Mesothelial cell of epicardium (in vitro differentiated cells): ENCODE measurements around the gene GGPS1. TPM values are rescaled to one million over a fixed set of nuclear protein-coding genes. Genes with fewer than 3 reads are reported as not detected.

Experiments used
- DNase-seq, 2 experiments: peaks; one replicate each; pipeline ENCODE4 v3.0.0; 2021; ENCODE audit warnings: low spot score in 2 of 2; ENCODE audit not compliant: unreplicated experiment in 2 of 2
- H3K27ac Mint-ChIP-seq: 2 replicates; pipeline ENCODE4 v1.8.0; 2021; ENCODE audit warnings: mixed read lengths
- H3K27me3 Mint-ChIP-seq: 2 replicates; pipeline ENCODE4 v1.8.0; 2021; ENCODE audit warnings: low read depth, mixed read lengths
- H3K36me3 Mint-ChIP-seq: 2 replicates; pipeline ENCODE4 v1.8.0; 2021; ENCODE audit warnings: mixed read lengths
- H3K4me1 Mint-ChIP-seq: 2 replicates; pipeline ENCODE4 v1.8.0; 2021; ENCODE audit warnings: mixed read lengths
- H3K4me3 Mint-ChIP-seq: 2 replicates; pipeline ENCODE4 v1.8.0; 2021; ENCODE audit warnings: mild to moderate bottlenecking, moderate library complexity, mixed read lengths
- H3K9me3 Mint-ChIP-seq: 2 replicates; pipeline ENCODE4 v1.8.0; 2021; ENCODE audit warnings: mixed read lengths
- total RNA-seq: library from RNA; stranded (reverse); gene quantifications from 3 replicates; pipeline ENCODE4 v1.2.1, GENCODE V29; 2021
- TF ChIP-seq, protein P1 (sequence below): fragments of 200-600 bp; sonication (generic); IDR thresholded peaks from one replicate; pipeline ENCODE4 v1.5.0; 2021; ENCODE audit warnings: antibody characterized with exemption; ENCODE audit not compliant: unreplicated experiment

The GGPS1 gene
- total RNA-seq, 1 donor from 2014 or later: 25.9 TPM

GRCh38 chr1:235292790-235293189 lies 35.6 kb upstream of the GGPS1 start:
- TF ChIP-seq, protein P1, sequence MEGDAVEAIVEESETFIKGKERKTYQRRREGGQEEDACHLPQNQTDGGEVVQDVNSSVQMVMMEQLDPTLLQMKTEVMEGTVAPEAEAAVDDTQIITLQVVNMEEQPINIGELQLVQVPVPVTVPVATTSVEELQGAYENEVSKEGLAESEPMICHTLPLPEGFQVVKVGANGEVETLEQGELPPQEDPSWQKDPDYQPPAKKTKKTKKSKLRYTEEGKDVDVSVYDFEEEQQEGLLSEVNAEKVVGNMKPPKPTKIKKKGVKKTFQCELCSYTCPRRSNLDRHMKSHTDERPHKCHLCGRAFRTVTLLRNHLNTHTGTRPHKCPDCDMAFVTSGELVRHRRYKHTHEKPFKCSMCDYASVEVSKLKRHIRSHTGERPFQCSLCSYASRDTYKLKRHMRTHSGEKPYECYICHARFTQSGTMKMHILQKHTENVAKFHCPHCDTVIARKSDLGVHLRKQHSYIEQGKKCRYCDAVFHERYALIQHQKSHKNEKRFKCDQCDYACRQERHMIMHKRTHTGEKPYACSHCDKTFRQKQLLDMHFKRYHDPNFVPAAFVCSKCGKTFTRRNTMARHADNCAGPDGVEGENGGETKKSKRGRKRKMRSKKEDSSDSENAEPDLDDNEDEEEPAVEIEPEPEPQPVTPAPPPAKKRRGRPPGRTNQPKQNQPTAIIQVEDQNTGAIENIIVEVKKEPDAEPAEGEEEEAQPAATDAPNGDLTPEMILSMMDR: no peak
- peaks cover 9% of the 10 kb centered on the region for H3K4me1 Mint-ChIP-seq
- no peak overlapping the region for H3K4me3 Mint-ChIP-seq
- peaks cover 13% of the 10 kb centered on the region for H3K9me3 Mint-ChIP-seq
- no peak for DNase-seq
- H3K27me3 Mint-ChIP-seq: no peaks in the 10 kb centered on the region
- H3K27ac Mint-ChIP-seq: no peak overlapping the region
- peaks cover 11% of the 10 kb centered on the region for H3K36me3 Mint-ChIP-seq

DNA sequence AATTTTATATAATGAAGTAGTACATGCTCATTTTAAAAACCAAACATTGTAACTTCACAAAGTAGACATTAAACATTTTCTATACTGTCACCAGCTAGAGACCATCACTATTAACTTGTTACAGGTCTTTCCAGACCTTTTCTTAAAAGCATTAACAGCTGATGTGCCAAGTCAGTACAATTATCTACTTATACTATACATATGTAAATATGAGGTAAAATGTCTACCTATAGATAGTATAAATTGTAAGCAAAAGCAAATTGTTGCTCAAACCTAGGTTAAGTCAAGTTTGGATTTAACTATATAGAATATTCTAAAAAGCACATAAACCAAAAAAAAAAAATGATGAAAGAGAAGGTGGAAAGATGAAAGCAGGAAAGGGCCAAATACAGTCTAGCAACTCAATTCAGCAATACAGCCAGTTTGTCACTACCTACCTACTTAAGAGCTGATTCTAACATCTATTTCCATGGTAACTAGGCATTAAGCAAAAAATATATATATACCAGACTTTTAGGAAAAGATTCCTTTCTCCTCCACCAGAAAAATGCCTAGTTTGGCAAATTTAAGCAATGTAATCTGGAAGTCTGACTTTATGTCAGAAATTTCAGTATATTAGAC lies 34.9 kb upstream of the GGPS1 start:
- Mint-ChIP-seq H3K4me3 (no peak overlapping the region), H3K36me3 (peaks cover 13% of the 10 kb centered on the region), H3K4me1 (peaks cover 9% of the 10 kb centered on the region), H3K27ac (no peak overlapping the region), H3K27me3 (no peaks in the 10 kb centered on the region), H3K9me3 (peaks cover 16% of the 10 kb centered on the region)
- no peak for DNase-seq
- TF ChIP-seq, protein P1: no peak

DNA sequence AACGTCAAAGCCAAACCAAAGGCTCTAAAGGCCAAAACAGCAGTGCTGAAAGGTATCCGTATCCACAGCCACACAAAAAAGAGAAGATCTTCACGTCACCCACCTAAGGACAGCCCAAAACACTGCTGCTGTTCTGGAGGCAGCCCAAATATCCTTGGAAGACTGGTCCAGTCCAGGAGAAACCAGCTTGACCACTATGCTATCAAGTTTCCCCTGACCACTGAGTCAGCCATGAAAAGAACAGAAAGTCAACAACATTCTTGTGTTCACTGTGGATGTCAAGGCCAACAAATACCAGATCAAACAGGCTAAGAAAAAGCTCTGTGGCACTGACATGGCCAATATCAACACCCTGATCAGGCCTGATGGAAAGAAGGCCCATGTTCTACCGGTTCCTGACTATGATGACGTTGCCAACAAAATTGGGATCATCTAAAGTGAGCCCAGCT lies 32.4 kb upstream of the GGPS1 start:
- Mint-ChIP-seq H3K9me3 (peaks cover 16% of the 10 kb centered on the region), H3K36me3 (peaks cover 13% of the 10 kb centered on the region), H3K27me3 (no peaks in the 10 kb centered on the region), H3K4me3 (no peak overlapping the region), H3K27ac (no peak overlapping the region), H3K4me1 (peaks cover 7% of the 10 kb centered on the region)
- no peak for DNase-seq
- TF ChIP-seq, protein P1: no peak

- TF ChIP-seq, protein P1: no peak
- Mint-ChIP-seq H3K27me3 (no peaks in the 10 kb centered on the region), H3K4me3 (no peak overlapping the region), H3K9me3 (peaks cover 16% of the 10 kb centered on the region), H3K4me1 (peaks cover 7% of the 10 kb centered on the region), H3K27ac (no peak overlapping the region), H3K36me3 (peaks cover 13% of the 10 kb centered on the region)
- no peak for DNase-seq
Measured at GRCh38 chr1:235296729-235297128, 31.6 kb upstream of the GGPS1 start.

DNA sequence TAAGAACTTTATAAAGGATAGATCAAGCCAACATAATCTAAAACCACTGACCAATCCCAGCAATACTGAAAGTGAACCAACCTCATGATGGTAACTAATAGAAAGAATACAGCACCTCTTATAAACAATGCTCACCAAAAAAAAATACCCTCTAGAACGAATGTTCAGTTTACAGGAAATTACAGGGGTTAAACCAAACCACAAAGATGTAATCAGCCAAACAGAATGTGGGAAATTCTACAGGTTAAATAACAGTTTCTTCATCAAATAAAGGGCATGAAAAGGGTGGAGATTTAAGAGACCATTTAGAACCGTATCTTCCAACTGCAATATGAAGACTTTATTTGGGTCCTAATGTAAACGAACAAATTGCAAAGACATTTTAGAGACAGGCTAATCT lies 30.8 kb upstream of the GGPS1 start:
- Mint-ChIP-seq H3K27me3 (no peaks in the 10 kb centered on the region), H3K27ac (no peak overlapping the region), H3K36me3 (peaks cover 13% of the 10 kb centered on the region), H3K4me3 (no peak overlapping the region), H3K4me1 (peaks cover 7% of the 10 kb centered on the region), H3K9me3 (peaks cover 16% of the 10 kb centered on the region)
- DNase-seq: no peak
- TF ChIP-seq, protein P1: no peak

DNA sequence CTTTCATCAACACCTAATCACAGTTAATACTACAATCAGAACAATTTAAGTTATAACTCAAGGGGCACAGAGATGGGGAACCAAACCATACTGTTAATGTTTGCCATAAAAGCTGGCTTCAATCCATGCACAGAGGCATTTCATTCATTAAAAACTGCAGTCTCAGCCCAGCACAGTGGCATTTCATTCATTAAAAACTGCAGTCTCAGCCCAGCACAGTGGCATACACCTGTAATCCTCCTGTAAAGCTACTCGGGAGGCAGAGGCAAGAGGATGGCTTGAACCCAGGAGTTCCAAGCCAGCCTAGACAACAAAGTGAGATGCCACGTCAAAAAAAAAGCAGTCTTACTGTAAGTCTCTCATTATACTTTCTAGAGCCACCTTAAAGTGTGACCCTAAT lies 29.6 kb upstream of the GGPS1 start:
- H3K4me1 Mint-ChIP-seq: peaks cover 6% of the 10 kb centered on the region
- H3K4me3 Mint-ChIP-seq: no peak overlapping the region
- H3K9me3 Mint-ChIP-seq: peaks cover 16% of the 10 kb centered on the region
- TF ChIP-seq, protein P1: no peak
- H3K27me3 Mint-ChIP-seq: no peaks in the 10 kb centered on the region
- no peak for DNase-seq
- H3K27ac Mint-ChIP-seq: no peak overlapping the region
- peaks cover 13% of the 10 kb centered on the region for H3K36me3 Mint-ChIP-seq
